OCI-LY7 (cell line): ENCODE results near the gene AMOTL2. TPM values are rescaled to one million over a fixed set of nuclear protein-coding genes. Genes with fewer than 3 reads are reported as not detected.

Experiments
- BruUV-seq: library from RNA; stranded (reverse); fragments of 400-500 nt; replicated peaks from 2 replicates; lab custom pipeline; 2021; lab: Mats Ljungman, UMichigan
- CTCF ChIA-PET: fragments of 300-600 bp; sonication (Branson Sonifier 250); formaldehyde crosslinking; loops from one replicate; lab custom pipeline; 2022; ENCODE audit warnings: antibody characterized with exemption; ENCODE audit not compliant: unreplicated experiment; lab: Charles Lee
- POLR2A ChIA-PET: fragments of 300-600 bp; sonication (Branson Sonifier 250); formaldehyde crosslinking; loops from one replicate; lab custom pipeline; 2022; ENCODE audit warnings: antibody characterized with exemption; lab: Charles Lee
- DNase-seq: peaks from one replicate; pipeline ENCODE4 v3.0.0-alpha.2; 2015; ENCODE audit warnings: low spot score
- H2AFZ ChIP-seq: fragments of 200-600 bp; sonication (generic), shearing (Covaris generic); 2 replicates; pipeline ENCODE4 v1.6.1; 2014; ENCODE audit warnings: mild to moderate bottlenecking, antibody characterized with exemption, low read length, moderate library complexity
- H3K27ac ChIP-seq: fragments of 200-600 bp; sonication (generic); 2 replicates; pipeline ENCODE4 v1.5.1; 2014; ENCODE audit warnings: mixed run types, low read depth, mild to moderate bottlenecking, moderate library complexity, low read length, inconsistent platforms; ENCODE audit not compliant: poor library complexity, severe bottlenecking
- H3K36me3 ChIP-seq: fragments of 200-600 bp; sonication (generic); 2 replicates; pipeline ENCODE4 v1.6.1; 2014; ENCODE audit warnings: mild to moderate bottlenecking, antibody characterized with exemption, low read length, moderate library complexity, mixed read lengths; ENCODE audit not compliant: insufficient read depth
- H3K4me1 ChIP-seq: fragments of 200-600 bp; sonication (generic); 2 replicates; pipeline ENCODE4 v1.5.1; 2014; ENCODE audit warnings: mild to moderate bottlenecking, low read length; ENCODE audit not compliant: insufficient read depth, poor library complexity, severe bottlenecking
- H3K4me2 ChIP-seq: fragments of 200-600 bp; sonication (generic); 2 replicates; pipeline ENCODE4 v1.6.1; 2014; ENCODE audit warnings: mild to moderate bottlenecking, low read length
- H3K4me3 ChIP-seq: fragments of 200-600 bp; sonication (generic); 2 replicates; pipeline ENCODE4 v1.5.1; 2014; ENCODE audit warnings: mild to moderate bottlenecking, low read depth, low read length; ENCODE audit not compliant: poor library complexity, severe bottlenecking
- H3K79me2 ChIP-seq: fragments of 200-600 bp; sonication (generic); 2 replicates; pipeline ENCODE4 v1.6.1; 2016; ENCODE audit warnings: low read depth, mild to moderate bottlenecking, low read length, moderate library complexity, mixed read lengths; ENCODE audit not compliant: insufficient read depth
- H3K9me2 ChIP-seq: fragments of 200-600 bp; sonication (generic); 2 replicates; pipeline ENCODE4 v1.6.1; 2016; ENCODE audit warnings: mild to moderate bottlenecking, low read length, mixed read lengths; ENCODE audit not compliant: insufficient read depth
- H3K9me3 ChIP-seq: fragments of 200-600 bp; sonication (generic); 2 replicates; pipeline ENCODE4 v1.6.1; 2014; ENCODE audit warnings: mild to moderate bottlenecking, mixed run types, low read length, mixed read lengths
- H4K20me1 ChIP-seq: fragments of 200-600 bp; sonication (generic); 2 replicates; pipeline ENCODE4 v1.6.1; 2014; ENCODE audit warnings: mild to moderate bottlenecking, antibody characterized with exemption, low read length, moderate library complexity, mixed read lengths; ENCODE audit not compliant: insufficient read depth
- CTCF ChIP-seq: fragments of 200-600 bp; sonication (generic); conservative IDR thresholded peaks from 2 replicates; pipeline ENCODE4 v1.5.1; 2014; ENCODE audit warnings: mild to moderate bottlenecking, antibody characterized with exemption, low read length, moderate library complexity, mixed read lengths
- EZH2phosphoT487 ChIP-seq: fragments of 200-600 bp; sonication (generic); IDR thresholded peaks from 2 replicates; pipeline ENCODE4 v1.6.1; 2018; ENCODE audit warnings: low read depth, borderline replicate concordance, mild to moderate bottlenecking, mixed run types, antibody characterized with exemption, low read length, moderate library complexity, mixed read lengths
- intact Hi-C: fragments of 100-400 bp; cut with micrococcal nuclease; formaldehyde crosslinking; loops from one replicate; pipeline ENCODE4 v1.10.0; 2022; ENCODE audit not compliant: unreplicated experiment
- total RNA-seq, 2 experiments: library from RNA; depleted of rRNA in 1 of 2; stranded (reverse); fragments of >200 nt in 1 of 2; shearing (Covaris generic) in 1 of 2; gene quantifications; 2 replicates each; pipeline ENCODE4 v1.2.3, GENCODE V29; 2014 to 2022

Gene AMOTL2
- total RNA-seq, 2 experiments from 2014 or later: not detected

- H3K4me1 ChIP-seq: peaks cover 12% of the 10 kb centered on the region
- H3K9me2 ChIP-seq: no peaks in the 10 kb centered on the region
- intact Hi-C loops: no loop called here
- no peak overlapping the region for H3K4me2 ChIP-seq
- peaks cover 11% of the 10 kb centered on the region; the same call in 1 of the 2 replicates for H3K9me3 ChIP-seq
- no peak overlapping the region for H3K4me3 ChIP-seq
- no peaks in the 10 kb centered on the region for H3K79me2 ChIP-seq
- H3K27ac ChIP-seq: no peak overlapping the region
- H4K20me1 ChIP-seq: no peaks in the 10 kb centered on the region
- ChIA-PET POLR2A (no interaction called here), CTCF (no interaction called here)
- H2AFZ ChIP-seq: no peak overlapping the region
- no peaks in the 10 kb centered on the region for H3K36me3 ChIP-seq
- TF ChIP-seq CTCF (no peak), EZH2phosphoT487 (no peak)
- no TSS peak for BruUV-seq
- no peak for DNase-seq
Measured at GRCh38 chr3:134347551-134347950, 26.7 kb downstream of the AMOTL2 start.

GRCh38 chr3:134346744-134347143 lies 27.5 kb downstream of the AMOTL2 start:
- BruUV-seq: no TSS peak
- no peak overlapping the region for H2AFZ ChIP-seq
- H3K9me2 ChIP-seq: no peaks in the 10 kb centered on the region
- no peak overlapping the region for H3K4me3 ChIP-seq
- no peaks in the 10 kb centered on the region for H3K79me2 ChIP-seq
- DNase-seq: no peak
- H3K27ac ChIP-seq: no peak overlapping the region
- H3K36me3 ChIP-seq: no peaks in the 10 kb centered on the region
- TF ChIP-seq EZH2phosphoT487: no peak
- H3K9me3 ChIP-seq: peaks cover 11% of the 10 kb centered on the region; the same call in 1 of the 2 replicates
- H3K4me2 ChIP-seq: no peak overlapping the region
- ChIA-PET CTCF (interaction anchor here (0.6 kb wide), 1 partner anchor 28 kb away, joined by 3 read pairs; the partner anchor contains the start of gene AMOTL2), POLR2A (no interaction called here)
- intact Hi-C loops: no loop called here
- no peaks in the 10 kb centered on the region for H4K20me1 ChIP-seq
- peaks cover 12% of the 10 kb centered on the region for H3K4me1 ChIP-seq

- H3K36me3 ChIP-seq: no peaks in the 10 kb centered on the region
- H3K79me2 ChIP-seq: no peaks in the 10 kb centered on the region
- CTCF ChIA-PET: interaction anchor here (0.9 kb wide), 1 partner anchor 108 kb away, joined by 3 read pairs; no protein-coding TSS in a partner anchor
- H3K4me2 ChIP-seq: no peak overlapping the region
- H3K9me2 ChIP-seq: no peaks in the 10 kb centered on the region
- no peak for TF ChIP-seq EZH2phosphoT487
- no peak for TF ChIP-seq CTCF
- no peak overlapping the region for H3K4me3 ChIP-seq
- H3K4me1 ChIP-seq: peaks cover 12% of the 10 kb centered on the region
- BruUV-seq: no TSS peak
- intact Hi-C loops: no loop called here
- H3K9me3 ChIP-seq: peaks cover 11% of the 10 kb centered on the region; the same call in 1 of the 2 replicates
- no peak overlapping the region for H3K27ac ChIP-seq
- no peaks in the 10 kb centered on the region for H4K20me1 ChIP-seq
- DNase-seq: no peak
- POLR2A ChIA-PET: no interaction called here
- no peak overlapping the region for H2AFZ ChIP-seq
Measured at GRCh38 chr3:134345202-134345601, 29.0 kb downstream of the AMOTL2 start.
